Heart left ventricle (tissue), 16 donors: ENCODE results near the gene TOP2B. TPM values are rescaled to one million over a fixed set of nuclear protein-coding genes. Genes with fewer than 3 reads are reported as not detected.

Experiments
- ATAC-seq, 4 donors: fragments of 200-7000 bp; cut with Tn5 transposase; one replicate each; pipeline ENCODE4 v1.9.1; 2020 to 2022; ENCODE audit warnings: moderate library complexity in 4 of 4, mild to moderate bottlenecking in 3 of 4, moderate number of reproducible peaks in 1 of 4
- DNase-seq, 5 donors: peaks; one replicate each; pipeline ENCODE4 v3.0.0-alpha.2; 2020
- H3K27ac ChIP-seq, 12 donors: fragments of 200-600 bp; sonication (generic) in 4 of 12; one replicate each; pipeline versions ENCODE4 v1.5.0 to v1.8.0; 2016 to 2022; ENCODE audit warnings: mild to moderate bottlenecking in 2 of 12
- H3K27me3 ChIP-seq, 9 donors: fragments of 200-600 bp; sonication (generic) in 2 of 9; one replicate each; pipeline versions ENCODE4 v1.5.1 to v1.8.0; 2016 to 2022; ENCODE audit warnings: mild to moderate bottlenecking in 3 of 9
- H3K36me3 ChIP-seq, 9 donors: fragments of 200-600 bp; sonication (generic) in 2 of 9; one replicate each; pipeline versions ENCODE4 v1.5.0 to v1.8.0; 2018 to 2022; ENCODE audit warnings: mild to moderate bottlenecking in 2 of 9
- H3K4me1 ChIP-seq, 12 donors: fragments of 200-600 bp; sonication (generic) in 4 of 12; one replicate each; pipeline versions ENCODE4 v1.5.0 to v1.8.0; 2016 to 2022; ENCODE audit warnings: mild to moderate bottlenecking in 3 of 12
- H3K4me3 ChIP-seq, 12 donors: fragments of 200-600 bp; sonication (generic) in 4 of 12; one replicate each; pipeline versions ENCODE4 v1.5.0 to v1.8.0; 2017 to 2022; ENCODE audit warnings: mild to moderate bottlenecking in 9 of 12, moderate library complexity in 4 of 12
- H3K9me3 ChIP-seq, 12 donors: fragments of 200-600 bp; sonication (generic) in 4 of 12; one replicate each; pipeline versions ENCODE4 v1.5.0 to v1.8.0; 2016 to 2022; ENCODE audit warnings: mild to moderate bottlenecking in 1 of 12
- POLR2A ChIP-seq, 2 donors: fragments of 450-650 bp; IDR thresholded peaks; one replicate each; pipeline ENCODE4 v1.6.1; 2017; ENCODE audit warnings: antibody characterized with exemption in 2 of 2, mild to moderate bottlenecking in 2 of 2, moderate library complexity in 2 of 2
- WGBS, 4 donors: extraction: QIAGEN DNeasy Blood & Tissue Kit in 2 of 4; methylation state at CpG; one replicate each; pipeline versions ENCODE4 v1.1.5 to v1.1.7; 2013 to 2018; 5-methylcytosine and 5-hydroxymethylcytosine counted together
- intact Hi-C, 10 donors: fragments of 100-400 bp; cut with DNase I; formaldehyde crosslinking; loops; one replicate each; pipeline versions ENCODE4 v1.11.1 to v1.14.2; 2022
- polyA plus RNA-seq, 2 donors: library from polyadenylated mRNA; stranded (reverse); fragments of 200-250 nt; gene quantifications; one replicate each; pipeline ENCODE4 v1.2.3, GENCODE V29; 2013
- total RNA-seq, 9 donors: library from RNA; depleted of rRNA in 2 of 9; stranded (reverse); fragments of >200 nt in 2 of 9; fragmentation: NEBNext Ultra II Directional in 3 of 9; extraction: Animal tissue kit (Norgen Biotek cat#: 25700) in 3 of 9; gene quantifications; one replicate each; pipeline versions ENCODE4 v1.1.0 to v1.2.4, GENCODE V29; 2016 to 2023
- TF ChIP-seq, protein P1 (sequence below), 12 donors: fragments of 200-600 bp; sonication (generic) in 4 of 12; IDR thresholded peaks; one replicate each; pipeline versions ENCODE4 v1.5.0 to v1.8.0; 2018 to 2022; ENCODE audit warnings: antibody characterized with exemption in 12 of 12, mild to moderate bottlenecking in 5 of 12
- donor health status: ischemic (EF 13 %, LVEDD 7.1; RV severe dilation, severe dysfunction).
- donor health status: healthy with polysubstance abuse.
- donor health status: DM: no; HTN: yes; CAD: no.
- donor health status: DM: no; HTN: no; CAD: no.
- donor health status: ischemic (EF 25% LVEDD 6.9; RV normal size, moderate dysfunction).
- donor health status: ischemic (EF 25% LVEDD 5.7; RV mildly dilated, moderate dysfunction).
- donor health status: healthy.
- donor health status: DM: yes; HTN: yes; CAD: no.
- donor health status: ischemic (EF 35%, LVEDD 5.7; RV mildly dilated, moderate dysfunction).
- donor health status: nonischemic (EF 11% LVEDD 7.7; RV severe dilation, severe dysfunction).
- donor health status: DM: yes; HTN: yes; CAD: no.
- donor health status: PGD.
- donor health status: ischemic (EF 29% LVEDD 5.4; RV normal size, mild dysfunction).
- donor health status: nonischemic (EF 23%, LVEDD 6.1; RV moderate dilation, normal function).

The TOP2B gene
- total and polyA plus RNA-seq, 11 donors = 33.1 to 124 (median 91.0) TPM

DNA sequence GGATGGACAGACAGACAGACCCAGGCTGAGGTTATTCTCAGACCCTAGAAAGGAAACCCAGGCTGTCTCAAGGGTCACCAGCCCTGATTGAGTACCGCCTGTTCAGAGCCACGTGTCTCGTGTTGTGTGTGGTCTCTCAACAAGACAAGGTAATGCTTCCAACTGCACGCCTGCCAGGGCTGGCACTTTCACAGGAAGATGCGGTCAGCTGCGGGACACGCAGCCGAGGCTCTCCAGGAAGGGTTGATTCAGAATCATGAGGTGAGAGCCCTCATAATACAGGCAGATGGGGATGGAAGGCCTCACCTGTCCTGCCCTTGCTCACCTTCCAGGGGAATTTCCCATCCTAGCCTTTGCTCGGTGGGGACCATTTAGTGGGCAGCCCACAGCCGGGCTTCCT lies 81.4 kb downstream of the TOP2B start:
- DNase-seq (no peak), ATAC-seq (peak in 1 of 4 donors; percentile 25)
- no peaks in the 10 kb centered on the region for H3K27me3 ChIP-seq
- H3K36me3 ChIP-seq = peaks cover 0 to 40% (median 10%) of the 10 kb centered on the region in 9 donors
- TF ChIP-seq, protein P1, sequence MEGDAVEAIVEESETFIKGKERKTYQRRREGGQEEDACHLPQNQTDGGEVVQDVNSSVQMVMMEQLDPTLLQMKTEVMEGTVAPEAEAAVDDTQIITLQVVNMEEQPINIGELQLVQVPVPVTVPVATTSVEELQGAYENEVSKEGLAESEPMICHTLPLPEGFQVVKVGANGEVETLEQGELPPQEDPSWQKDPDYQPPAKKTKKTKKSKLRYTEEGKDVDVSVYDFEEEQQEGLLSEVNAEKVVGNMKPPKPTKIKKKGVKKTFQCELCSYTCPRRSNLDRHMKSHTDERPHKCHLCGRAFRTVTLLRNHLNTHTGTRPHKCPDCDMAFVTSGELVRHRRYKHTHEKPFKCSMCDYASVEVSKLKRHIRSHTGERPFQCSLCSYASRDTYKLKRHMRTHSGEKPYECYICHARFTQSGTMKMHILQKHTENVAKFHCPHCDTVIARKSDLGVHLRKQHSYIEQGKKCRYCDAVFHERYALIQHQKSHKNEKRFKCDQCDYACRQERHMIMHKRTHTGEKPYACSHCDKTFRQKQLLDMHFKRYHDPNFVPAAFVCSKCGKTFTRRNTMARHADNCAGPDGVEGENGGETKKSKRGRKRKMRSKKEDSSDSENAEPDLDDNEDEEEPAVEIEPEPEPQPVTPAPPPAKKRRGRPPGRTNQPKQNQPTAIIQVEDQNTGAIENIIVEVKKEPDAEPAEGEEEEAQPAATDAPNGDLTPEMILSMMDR (IDR thresholded peaks at IDR 0.05) = no peak
- no peak for TF ChIP-seq POLR2A (IDR thresholded peaks at IDR 0.05)
- peaks cover 0 to 28% (median 3%) of the 10 kb centered on the region in 12 donors for H3K4me1 ChIP-seq
- WGBS, 4 donors = 80 to 93% (median 89%) methylated on average over 10 of the region's 10 CpGs
- H3K27ac ChIP-seq = no peak overlapping the region
- intact Hi-C loops = loop anchor here in 2 of 10 donors (5.0 to 10.0 kb wide), 2 partner anchors 56 to 59 kb away; no protein-coding TSS in a partner anchor
- H3K9me3 ChIP-seq = no peaks in the 10 kb centered on the region
- H3K4me3 ChIP-seq = no peak overlapping the region

DNA sequence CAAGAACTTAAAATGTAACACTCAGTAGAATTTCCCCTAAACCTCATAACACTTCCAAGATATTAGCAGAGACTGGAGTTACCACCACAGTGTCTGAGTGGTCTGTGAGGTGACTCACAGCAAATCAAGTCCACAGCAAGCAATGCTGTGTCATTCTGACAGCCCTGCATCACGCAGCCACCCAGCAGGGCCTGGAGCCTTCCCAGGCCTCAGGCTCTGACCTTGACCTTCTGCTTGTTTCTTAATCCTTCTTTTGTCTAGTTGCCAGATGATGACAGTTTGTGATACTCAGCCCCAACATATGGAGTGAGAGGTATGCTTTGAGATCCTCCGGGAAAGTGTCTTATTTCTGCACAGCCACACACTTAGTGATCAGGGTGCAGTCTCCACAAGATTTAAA lies 82.5 kb downstream of the TOP2B start:
- H3K4me1 ChIP-seq = peaks cover 0 to 24% (median 0%) of the 10 kb centered on the region in 12 donors
- intact Hi-C loops = loop anchor here in 2 of 10 donors (5.0 to 10.0 kb wide), 2 partner anchors 55 to 57 kb away; no protein-coding TSS in a partner anchor
- H3K4me3 ChIP-seq = no peak overlapping the region
- H3K36me3 ChIP-seq = peaks cover 0 to 40% (median 10%) of the 10 kb centered on the region in 9 donors
- DNase-seq (no peak), ATAC-seq (peak in 1 of 4 donors; percentile 18)
- H3K27me3 ChIP-seq = no peaks in the 10 kb centered on the region
- 90 to 93% (median 92%) methylated on average over 2 of the region's 2 CpGs for WGBS, 4 donors
- TF ChIP-seq POLR2A (IDR thresholded peaks at IDR 0.05) = no peak
- TF ChIP-seq, protein P1 (IDR thresholded peaks at IDR 0.05) = no peak
- no peak overlapping the region for H3K27ac ChIP-seq
- no peaks in the 10 kb centered on the region for H3K9me3 ChIP-seq

DNA sequence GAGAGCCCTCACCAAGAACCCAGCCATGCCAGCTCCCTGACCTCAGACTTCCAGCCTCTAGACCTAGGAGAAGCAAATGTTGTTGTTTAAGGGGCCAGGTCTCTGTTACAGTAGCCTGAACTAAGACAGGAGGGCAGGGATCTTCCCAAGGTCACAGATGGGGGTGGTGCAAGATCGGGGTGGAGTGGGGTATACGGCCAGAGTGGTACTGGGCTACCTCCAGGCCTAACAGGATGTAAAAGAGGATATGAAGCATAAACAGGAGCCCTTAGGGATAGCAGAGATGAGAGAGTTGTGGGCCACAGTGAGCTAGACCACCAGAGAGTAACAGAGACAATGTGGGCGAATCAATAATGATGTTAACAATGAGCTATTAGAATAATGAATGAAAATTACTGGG lies 82.9 kb downstream of the TOP2B start:
- H3K36me3 ChIP-seq = peaks cover 0 to 40% (median 10%) of the 10 kb centered on the region in 9 donors
- H3K4me1 ChIP-seq = peaks cover 0 to 20% (median 0%) of the 10 kb centered on the region in 12 donors
- ATAC-seq = no peak
- no peak overlapping the region for H3K4me3 ChIP-seq
- intact Hi-C loops = loop anchor here in 2 of 10 donors (5.0 to 10.0 kb wide), 2 partner anchors 55 to 57 kb away; no protein-coding TSS in a partner anchor
- H3K27ac ChIP-seq = no peak overlapping the region
- no peak for TF ChIP-seq POLR2A (IDR thresholded peaks at IDR 0.05)
- TF ChIP-seq, protein P1 (IDR thresholded peaks at IDR 0.05) = no peak
- no peaks in the 10 kb centered on the region for H3K9me3 ChIP-seq
- no peaks in the 10 kb centered on the region for H3K27me3 ChIP-seq
- no peak for DNase-seq
- WGBS, 4 donors = 94 to 99% (median 97%) methylated on average over 3 of the region's 3 CpGs

DNA sequence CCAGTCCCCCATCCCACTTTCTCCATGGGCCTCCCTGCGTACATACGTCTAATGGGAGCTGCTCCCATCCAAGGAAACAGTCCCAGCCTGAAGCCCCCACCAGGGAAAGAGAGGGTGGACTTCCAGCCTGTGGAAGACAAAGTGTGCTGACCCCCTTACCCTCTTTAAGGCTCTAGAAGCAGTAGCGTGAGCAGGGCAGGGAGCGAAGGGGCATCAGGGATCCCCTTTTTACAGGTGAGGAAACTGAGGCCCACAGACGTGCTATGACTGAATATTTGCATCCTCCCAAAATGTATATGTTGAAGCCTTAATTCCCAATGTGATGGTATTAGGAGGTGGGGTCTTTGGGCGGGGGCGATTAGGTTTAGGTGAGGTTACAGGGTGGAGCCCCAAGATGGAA lies 83.4 kb downstream of the TOP2B start:
- no peak for ATAC-seq
- intact Hi-C loops = loop anchor here in 2 of 10 donors (5.0 to 10.0 kb wide), 2 partner anchors 54 to 57 kb away; no protein-coding TSS in a partner anchor
- peaks cover 0 to 15% (median 0%) of the 10 kb centered on the region in 12 donors for H3K4me1 ChIP-seq

More for the DNA sequence above, 83.4 kb downstream of the TOP2B start:
- DNase-seq = no peak
- 97 to 99% (median 98%) methylated on average over 7 of the region's 7 CpGs for WGBS, 4 donors
- Histone ChIP-seq H3K36me3 (peaks cover 0 to 40% (median 10%) of the 10 kb centered on the region in 9 donors), H3K27ac (no peak overlapping the region), H3K27me3 (no peaks in the 10 kb centered on the region), H3K9me3 (no peaks in the 10 kb centered on the region), H3K4me3 (no peak overlapping the region)
- no peak for TF ChIP-seq POLR2A (IDR thresholded peaks at IDR 0.05)
- TF ChIP-seq, protein P1 (IDR thresholded peaks at IDR 0.05) = no peak
